Caki2 (cell line): ENCODE data around the gene CAPN12. TPM values are rescaled to one million over a fixed set of nuclear protein-coding genes. Genes with fewer than 3 reads are reported as not detected.

Experiments used
- DNase-seq: peaks from one replicate; pipeline ENCODE4 v3.0.0-alpha.2; 2015; ENCODE audit warnings: low read depth
- in situ Hi-C: cut with HindIII; loops from 2 replicates; pipeline ENCODE4 v1.10.0; 2016; ENCODE audit warnings: low sequenced_read_pairs, low pct_unique_long_range_greater_than_20kb, mixed read lengths
- total RNA-seq: library from RNA; depleted of rRNA; stranded (reverse); fragments of >200 nt; shearing (Covaris generic); gene quantifications from 2 replicates; pipeline ENCODE4 v1.2.3, GENCODE V29; 2014; ENCODE audit warnings: low replicate concordance

Gene CAPN12
- total RNA-seq, 1 experiment from 2014 or later: 2.3 TPM

DNA sequence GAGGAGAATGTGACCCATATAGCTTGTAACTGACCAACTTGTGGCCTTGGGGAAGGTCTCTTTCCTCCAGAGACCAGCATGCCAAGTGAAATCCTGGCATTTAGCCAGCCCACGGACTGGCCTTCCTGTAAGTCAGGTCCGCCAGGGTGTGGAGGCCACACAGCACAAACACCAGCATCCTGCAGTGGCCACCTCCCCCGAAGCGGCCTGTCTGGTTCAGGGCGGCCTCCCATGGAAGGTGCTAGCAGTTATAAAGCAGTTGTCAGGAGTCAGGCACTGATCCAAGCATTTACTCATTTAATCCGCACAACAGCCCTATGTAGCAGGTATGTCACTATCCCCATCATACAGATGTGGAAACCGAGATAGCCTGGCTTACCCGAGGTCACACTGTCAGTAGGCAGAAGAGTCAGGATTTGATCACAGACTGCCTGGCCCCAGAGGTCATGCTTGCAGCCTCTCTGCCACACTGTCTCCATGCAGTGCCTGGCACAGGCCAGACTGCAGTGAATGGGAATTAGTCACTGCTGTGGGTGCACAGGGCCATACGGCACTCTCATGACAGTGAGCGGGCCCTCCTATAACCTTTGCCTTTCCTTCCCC, 36.7 kb downstream of the CAPN12 start:
- in situ Hi-C loops: no loop called here
- DNase-seq: no peak

DNA sequence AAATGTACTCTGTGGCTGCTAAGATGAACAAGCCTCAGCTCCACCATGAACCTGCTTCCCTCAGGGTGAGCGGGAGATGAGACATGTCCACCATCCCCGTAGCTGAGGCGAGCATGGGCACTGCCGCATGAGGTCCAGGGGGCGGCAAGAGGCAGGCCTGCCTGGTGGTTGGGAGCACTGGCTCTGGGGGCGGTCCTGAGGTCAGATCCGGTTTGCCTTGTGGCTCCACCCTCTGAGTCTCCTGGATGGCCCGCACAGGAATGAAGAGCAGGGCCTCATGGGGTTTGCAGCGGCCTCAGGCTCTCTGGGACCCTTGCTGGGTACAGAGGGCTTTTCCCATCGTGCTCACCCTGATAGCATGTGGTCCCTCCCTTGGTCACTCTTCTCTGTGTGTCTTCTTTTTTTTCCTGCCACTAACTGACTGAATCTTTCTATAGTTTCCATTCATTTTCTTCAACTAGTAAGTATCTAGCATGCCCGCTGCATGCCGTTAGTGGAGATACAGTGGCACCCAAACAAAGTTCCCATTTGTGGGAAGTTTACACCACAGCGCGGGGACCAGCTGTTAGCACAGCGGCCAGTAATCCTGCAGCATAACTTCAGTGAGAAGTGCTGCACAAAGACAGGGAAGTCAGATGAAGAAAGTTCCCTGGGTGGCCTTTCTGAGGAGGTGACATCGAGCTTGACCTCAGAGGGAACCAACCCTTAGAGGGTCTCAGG, 37.3 kb downstream of the CAPN12 start:
- in situ Hi-C loops: no loop called here
- DNase-seq: no peak

DNA sequence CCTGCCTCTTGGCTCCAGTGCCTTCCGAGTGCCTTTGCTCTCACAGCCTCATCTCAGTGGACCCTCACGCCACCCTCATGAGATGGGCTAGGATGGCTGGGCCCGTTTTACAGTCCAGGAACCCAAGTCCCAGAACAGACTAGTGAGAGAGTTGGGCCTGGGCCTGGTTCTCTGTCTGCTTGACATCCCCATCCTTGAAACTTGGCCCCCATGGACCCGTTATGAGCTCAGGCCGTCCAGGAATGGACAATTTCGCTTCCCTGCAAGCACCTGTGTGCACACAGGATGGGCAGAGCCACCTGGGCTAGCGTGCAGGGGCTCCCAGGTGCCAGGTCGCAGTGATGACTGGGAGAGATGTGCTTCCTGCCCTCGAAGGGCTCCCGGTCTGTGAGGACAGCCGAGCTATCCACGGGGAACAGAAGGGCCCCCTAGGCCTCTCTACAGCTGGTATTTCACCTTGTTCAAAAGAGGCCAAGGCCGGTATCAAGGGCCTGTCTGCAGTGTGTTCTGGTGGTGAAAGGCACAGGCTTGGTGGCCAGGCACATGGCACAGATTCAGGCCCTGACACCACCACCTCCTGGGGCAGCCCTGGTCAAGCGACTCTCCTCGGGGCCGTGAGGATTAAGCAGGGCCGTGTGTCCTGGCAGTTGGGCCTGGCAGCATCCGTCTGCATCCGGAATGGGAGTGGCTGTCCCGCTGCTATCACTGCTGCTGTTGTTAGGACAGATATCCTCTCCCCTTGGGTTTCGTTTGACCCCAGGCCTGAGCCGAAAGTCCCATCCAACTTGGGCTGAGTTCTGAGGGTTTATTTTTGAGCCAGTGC, 38.9 kb downstream of the CAPN12 start:
- no peak for DNase-seq
- in situ Hi-C loops: no loop called here

DNA sequence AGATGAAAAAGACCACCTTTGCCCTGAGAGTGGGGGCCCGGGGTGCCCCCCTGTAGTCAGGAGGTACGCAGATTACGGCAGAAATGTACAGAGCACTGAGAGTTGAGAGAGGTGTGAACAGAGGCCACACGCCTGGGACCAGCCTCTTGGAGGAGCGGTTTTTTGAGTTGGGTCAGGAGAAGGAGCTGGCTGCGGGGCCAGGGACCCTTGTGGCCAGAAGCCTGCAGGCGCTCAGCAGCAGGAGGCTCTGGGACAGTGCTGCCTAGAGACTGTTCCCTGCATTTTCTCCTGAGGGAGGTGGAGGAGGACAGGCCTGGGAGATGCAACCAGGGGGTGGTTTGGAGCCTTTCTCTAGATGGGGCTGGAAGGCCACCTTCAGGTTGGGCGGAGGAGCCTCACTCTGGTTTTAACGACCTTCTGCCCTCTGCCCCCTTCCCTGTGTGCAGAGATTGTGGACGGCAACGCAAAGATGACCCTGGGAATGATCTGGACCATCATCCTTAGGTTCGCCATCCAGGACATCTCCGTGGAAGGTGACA, 39.7 kb downstream of the CAPN12 start:
- in situ Hi-C loops: no loop called here
- DNase-seq: no peak

DNA sequence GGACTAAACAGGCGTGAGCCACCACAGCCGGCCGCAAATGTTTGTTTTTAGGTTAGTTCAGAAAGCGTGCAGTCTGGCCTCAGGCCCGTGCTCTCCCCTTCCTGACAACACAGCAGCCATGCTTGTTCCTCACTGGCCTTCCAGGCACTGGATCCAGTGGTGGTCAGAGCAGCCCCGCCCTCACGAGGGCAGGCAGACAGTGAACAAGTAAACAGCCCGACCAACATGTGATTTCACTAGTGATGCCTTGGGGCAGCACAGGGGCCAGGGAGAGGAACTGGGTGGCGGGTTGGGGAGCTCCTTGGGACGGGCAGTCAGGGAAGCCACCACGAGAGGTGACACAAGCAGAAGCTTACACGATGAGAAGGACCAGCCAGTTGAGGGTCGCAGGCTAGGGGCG, 40.8 kb downstream of the CAPN12 start:
- in situ Hi-C loops: no loop called here
- no peak for DNase-seq

DNA sequence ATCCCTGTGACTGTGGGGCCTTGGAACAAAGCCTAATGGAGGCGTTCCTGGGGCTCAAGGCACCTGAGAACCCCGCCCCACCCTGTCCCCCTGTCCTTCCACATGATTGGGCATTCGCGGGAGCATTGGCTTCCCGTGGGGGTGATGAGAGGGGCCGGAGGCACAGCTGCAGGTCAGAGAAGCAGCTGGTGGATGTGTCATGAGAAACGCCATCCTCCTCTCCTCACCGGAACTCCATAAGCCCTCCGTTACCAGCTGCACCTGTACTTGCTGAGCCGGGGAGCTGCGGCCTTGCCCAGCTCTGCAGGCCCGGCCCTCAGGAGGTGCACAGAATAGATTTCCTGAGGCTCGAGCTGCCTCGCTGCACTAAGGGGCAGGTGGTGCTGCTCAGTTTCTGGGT, 42.0 kb downstream of the CAPN12 start:
- in situ Hi-C loops: no loop called here
- no peak for DNase-seq

DNA sequence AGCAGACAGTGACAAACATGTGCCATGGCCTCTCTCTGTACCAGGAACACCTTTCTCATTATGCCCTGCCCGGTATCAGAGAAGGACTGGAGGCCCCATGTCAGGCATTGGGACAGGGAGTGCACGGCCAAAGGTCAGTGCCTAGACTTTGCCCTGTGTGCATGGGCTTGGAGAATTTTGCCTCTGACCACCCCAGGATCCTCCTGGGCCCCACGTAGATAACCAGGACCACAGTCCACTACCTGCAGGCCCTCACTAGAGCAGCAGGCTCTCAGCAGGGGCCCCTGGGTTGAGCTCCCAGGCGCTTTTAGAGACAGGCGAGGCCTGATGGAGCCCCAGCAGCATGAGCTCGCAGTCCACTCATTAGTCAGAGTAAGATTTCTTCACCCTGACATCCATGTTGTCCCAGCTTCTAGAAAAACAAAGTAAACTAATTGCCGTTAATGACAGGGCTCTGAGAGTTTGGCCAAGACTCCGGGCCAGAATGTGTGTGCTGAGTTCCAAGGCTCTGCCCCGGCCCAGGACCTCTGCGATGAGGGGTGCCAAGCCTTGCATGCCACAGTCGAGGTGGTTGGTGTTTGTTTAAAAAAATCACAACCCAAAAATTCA, 42.7 kb downstream of the CAPN12 start:
- no peak for DNase-seq
- in situ Hi-C loops: no loop called here

DNA sequence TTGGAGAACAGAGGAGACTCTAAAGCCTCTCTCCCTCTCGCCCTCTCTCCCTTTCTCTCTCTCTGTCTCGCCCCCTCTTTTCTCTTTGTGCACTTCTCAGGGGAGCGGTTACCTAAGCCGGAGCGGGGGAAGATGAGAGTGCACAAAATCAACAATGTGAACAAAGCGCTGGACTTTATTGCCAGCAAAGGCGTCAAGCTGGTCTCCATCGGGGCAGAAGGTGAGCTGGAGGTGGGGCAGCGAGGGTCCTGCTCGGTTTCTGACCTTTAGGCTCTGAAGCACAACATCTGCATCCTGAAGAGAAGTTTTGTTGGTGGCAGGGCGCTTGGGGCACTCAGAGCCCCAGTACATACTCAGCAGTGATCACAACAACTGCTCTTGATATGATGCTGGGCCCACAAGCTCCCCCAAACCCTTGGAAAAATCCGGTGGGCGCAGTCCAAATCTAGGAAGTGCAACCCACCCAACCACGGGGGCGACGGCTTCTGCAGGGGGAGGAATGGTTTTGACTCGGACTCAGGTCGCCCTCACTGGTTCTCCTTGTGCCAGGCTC, 43.3 kb downstream of the CAPN12 start:
- in situ Hi-C loops: no loop called here
- no peak for DNase-seq

DNA sequence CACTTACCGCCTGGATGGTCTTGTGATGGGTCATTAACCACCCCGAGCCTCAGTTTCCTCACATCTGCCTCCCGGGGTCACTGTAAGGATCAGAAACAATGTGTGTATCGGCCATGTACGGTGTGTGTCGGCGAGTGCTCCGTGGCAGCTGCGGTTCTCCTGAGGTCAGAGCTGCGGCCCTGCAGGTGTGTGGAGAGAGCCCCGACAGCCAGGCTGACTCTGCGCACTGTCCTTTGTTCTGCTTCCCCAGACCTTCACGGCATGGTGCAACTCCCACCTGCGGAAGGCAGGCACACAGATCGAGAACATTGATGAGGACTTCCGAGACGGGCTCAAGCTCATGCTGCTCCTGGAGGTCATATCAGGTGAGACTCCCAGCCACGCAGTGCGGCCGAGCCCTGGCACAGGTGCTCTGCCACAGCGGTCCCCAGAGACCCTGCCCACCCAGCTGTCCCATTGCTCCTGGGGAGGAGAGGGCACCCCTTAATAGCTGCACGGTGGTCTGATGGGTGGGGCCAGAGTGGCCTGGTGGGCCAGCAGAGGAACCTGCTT, 43.8 kb downstream of the CAPN12 start:
- in situ Hi-C loops: no loop called here
- no peak for DNase-seq

DNA sequence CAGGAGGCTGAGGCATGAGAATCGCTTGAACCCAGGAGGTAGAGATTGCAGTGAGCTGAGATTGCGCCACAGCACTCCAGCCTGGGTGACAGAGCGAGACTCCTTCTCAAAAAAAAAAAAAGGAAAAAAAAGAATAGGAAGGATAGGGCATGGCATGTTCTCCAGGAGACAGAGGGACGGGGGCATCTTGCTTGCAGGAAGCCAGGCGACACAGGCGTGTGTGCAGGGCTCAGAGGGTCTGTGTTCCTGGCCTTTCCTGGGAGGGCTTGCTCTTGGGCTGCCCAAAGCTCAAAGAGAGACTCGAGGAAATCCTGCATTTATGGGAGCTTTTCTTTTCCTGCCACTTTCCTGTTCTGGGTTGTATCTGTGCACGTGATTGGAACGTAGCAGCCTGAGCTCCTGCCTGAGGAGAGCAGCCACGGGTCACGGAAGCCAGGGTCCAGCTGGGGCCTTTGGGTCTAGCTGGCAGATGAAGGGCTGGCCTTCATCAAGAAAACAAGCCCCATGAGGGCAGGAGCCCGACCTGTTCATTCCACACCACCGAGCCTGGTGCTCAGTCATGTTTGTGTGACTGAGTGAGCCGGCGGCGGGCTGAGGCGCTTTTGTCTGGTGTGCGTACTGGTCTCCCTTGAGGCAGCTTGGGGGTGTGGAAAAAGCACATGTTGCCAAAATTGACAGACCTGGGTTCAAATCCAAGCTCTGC, 44.5 kb downstream of the CAPN12 start:
- no peak for DNase-seq
- in situ Hi-C loops: no loop called here

DNA sequence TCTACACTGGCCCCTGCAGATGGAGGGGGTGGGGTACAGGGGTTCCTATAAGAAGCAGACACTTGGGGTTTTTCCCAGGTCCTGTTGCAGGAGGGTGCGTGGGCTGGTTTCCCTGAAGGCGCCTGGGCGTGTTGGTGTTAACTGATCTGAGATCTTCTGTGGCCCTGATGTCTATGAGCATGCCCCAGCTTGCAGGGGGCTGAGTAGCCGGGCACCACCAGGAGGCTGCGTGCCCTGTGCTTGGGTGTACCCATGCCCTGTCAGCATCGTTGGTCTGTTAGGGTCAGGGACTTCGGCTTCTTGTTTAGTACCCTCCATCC, 45.3 kb downstream of the CAPN12 start:
- in situ Hi-C loops: no loop called here
- DNase-seq: no peak

DNA sequence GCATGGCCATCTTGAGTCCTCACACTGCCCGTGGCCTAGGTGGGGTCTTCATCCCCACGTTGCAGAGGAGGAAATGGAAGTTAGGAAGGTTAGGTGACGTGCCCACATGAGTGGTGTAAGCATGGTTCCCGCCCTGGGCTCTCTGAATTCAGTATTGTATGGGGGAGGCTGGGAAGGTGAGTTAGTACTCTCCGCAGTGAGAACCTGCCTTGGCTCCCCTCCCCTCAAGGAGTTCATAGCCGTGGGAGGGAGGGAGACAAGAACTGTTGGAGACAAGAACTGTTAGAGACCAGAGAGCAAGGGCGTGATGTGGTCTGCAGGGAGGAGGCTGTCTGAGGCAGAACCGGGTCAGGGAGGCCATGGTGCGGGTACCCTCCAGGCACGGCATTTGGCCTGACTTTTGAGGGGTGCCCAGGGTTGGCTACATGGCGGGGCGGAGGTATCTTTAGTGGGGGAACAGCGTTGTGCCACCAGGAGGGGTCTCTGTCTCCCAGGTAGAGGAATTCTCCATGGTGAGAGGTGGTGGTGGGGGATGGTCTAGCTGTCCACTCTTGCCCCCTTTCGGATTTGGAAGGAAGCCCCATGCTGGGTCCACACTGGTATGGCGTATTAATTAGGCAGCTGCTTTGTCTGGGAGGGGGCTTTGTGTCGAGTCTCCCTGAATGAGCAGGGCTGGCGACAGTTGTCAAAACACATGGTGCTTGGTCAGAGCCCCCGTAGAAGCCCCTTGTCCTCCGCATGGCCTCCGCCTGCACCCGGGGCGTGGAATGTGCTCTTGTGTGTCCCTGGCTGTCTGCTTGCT, 45.8 kb downstream of the CAPN12 start:
- in situ Hi-C loops: no loop called here

DNA sequence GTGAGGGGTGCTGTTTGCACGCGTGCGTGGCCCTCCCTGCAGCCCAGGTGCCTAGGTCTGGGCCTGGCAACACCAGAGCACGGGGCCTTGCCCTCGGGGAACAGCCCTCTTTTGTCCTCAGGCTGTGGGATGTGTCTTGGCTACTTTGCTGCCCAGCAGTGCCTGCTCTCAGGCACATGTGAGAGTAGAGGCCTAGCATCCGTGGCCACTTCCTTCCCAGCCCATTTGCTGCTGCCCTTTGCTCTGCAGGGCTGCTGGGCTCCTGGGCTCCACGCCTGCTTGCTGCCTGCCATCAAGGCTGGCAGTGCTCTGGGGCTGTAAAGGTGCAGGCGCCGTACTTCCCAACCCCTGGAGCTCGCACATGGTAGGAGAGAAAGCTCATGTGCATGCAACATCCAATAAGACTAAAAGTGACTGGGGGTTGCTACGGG, 46.6 kb downstream of the CAPN12 start:
- in situ Hi-C loops: no loop called here
- no peak for DNase-seq

More for the DNA sequence above, 45.8 kb downstream of the CAPN12 start:
- no peak for DNase-seq

DNA sequence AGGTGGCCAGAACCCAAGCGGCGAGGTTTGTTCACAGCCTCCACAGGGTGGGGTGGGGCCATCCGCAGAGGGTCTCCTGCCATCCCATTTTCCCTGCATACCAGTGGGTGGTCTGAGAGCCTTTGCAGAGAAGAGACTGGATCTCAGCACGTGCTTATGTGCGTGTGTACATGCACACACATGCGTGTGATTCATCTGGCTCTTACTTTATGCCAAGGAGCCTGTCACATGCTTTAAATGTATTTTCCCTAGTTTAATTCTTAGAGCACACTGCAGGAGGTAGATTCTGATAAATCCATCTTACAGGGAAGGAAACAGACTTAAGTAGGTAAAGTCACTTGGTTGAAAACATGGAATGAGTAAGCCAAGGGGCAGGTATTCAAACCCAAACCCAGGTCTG, 47.1 kb downstream of the CAPN12 start:
- in situ Hi-C loops: no loop called here
- DNase-seq: no peak

DNA sequence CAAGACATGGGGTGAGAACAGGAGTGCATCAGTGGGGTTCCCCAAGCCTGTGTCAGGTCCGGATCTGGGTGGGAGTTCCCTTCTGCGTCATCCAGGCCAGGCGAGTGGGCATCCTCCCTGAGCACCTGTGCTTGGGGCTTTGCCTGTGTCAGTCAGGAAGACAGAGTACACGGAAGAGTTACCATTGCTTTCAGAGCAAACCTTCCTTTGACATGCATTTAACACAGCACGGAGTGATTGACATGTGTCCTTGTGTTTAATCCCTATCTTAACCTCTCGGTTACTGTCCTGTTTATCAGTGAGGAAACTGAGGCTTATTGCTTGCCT, 47.6 kb downstream of the CAPN12 start:
- in situ Hi-C loops: no loop called here
- no peak for DNase-seq

DNA sequence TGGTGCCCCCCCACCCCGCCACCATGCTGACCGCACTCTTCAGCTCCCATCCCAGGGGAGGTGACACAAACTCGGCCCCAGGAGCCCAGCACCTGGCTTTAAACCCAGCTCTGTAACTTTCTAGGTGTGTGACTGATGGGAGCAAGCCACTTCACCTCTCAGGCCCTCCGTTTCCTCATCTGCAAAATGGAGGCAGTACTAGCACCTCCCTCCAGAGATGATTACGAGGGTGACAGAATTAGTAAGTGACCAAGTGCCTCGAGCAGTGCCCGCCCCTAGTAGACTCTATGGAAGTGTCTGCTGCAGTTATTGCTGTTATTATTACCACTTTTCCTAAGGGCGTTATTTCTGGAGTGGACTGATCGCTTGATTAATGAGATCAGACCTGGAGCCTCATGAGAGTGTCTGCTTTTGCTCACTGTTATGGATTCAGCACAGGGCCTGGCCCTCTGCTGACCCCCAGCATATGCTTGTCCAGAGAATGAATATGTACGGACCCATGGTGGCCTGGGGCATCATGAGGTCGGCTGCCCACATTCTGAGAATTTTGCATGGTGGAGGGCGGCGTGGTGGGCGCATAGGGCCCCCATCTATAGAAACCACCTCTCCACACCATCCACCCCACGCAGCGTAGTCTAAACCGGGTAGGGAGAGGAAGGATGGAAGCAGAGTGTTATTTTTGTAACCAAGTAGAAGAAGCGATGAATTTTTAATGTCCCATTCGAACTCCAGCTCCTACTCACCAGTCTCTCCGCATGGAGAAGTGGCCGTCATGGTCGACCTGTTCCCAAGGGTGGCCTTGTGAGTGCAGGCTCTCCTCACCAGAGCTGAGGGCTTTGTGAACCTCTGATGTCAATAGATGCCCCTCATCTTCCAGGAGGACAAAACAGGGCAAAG, 48.2 kb downstream of the CAPN12 start:
- in situ Hi-C loops: no loop called here
- no peak for DNase-seq
